HG03159 (cell line): ENCODE data around the gene ZNF519.
"Not testable (repeated sequence)": the region's sequence is repeated elsewhere in the genome, so short reads cannot be mapped to it uniquely, and the experiment has no call there.

Experiments used
- ATAC-seq: cut with Tn5 transposase; IDR thresholded peaks from one replicate; pipeline ENCODE4 v1.9.1; 2021; ENCODE audit warnings: mild to moderate bottlenecking, moderate library complexity; ENCODE audit not compliant: unreplicated experiment

Gene ZNF519

DNA sequence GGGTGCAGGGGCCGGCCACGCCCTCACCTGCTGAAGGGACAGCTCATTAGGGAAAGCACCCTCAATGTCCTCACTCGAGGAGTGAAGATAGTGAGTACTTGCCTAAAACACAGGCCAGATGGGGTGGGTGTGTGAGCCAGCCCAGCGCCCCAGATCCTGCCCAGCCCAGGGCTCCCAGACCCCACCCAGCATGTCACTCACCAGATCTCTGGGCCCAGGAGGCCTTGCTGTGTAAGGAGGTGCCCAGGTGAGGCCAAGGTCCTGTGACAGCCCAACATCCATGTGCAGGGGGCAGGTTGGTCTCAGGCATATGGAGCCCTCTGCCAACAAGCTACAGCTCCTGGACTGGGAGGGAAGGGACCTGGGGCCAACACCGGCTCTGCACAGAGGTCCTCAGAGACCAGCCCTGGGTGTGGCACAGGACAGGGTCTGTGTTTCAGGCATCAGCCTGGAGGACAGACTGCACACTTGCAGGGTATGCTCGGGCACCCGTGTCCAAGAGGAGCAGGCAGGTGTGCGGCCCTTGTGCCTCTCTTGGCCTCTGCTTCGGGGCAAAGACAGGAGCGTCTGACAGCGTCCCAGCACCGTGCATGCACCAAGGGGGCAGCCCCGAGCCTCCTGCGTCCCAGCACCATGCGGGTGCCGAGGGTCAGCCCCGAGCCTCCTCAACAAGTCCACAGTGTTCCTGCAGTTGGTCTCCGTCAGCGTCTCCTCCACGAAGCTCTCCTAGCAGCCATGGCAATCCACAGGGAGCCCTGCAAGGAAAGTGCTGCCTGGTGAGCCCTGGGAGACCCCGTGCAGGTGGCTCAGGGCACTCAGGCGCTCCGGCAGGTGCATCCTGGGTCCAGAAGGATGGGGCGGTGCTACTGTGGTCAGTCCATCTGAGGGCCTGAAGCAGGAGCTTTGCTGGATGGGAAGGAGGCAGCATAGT lies 16.0 kb upstream of the ZNF519 start:
- ATAC-seq, result not testable (repeated sequence)

DNA sequence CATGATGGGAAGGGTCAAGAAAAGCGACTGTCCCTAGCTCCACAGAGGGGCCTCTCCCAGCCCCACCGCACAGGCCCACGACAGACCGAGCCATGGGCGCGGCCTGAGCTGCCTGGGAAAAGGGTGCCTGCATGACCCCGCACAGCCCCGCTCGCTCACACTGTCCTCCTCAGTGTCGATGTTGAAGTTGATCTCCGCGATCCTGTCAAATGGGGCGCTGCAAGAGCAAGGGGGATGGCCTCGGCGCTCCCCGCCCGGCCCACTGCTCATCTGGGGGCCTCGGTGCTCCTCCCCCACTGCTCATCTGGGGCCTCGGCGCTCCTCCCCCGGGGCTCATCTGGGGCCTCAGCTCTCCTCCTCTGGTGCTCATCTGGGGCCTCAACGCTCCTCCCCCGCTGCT lies 14.5 kb upstream of the ZNF519 start:
- not testable (repeated sequence) for ATAC-seq

DNA sequence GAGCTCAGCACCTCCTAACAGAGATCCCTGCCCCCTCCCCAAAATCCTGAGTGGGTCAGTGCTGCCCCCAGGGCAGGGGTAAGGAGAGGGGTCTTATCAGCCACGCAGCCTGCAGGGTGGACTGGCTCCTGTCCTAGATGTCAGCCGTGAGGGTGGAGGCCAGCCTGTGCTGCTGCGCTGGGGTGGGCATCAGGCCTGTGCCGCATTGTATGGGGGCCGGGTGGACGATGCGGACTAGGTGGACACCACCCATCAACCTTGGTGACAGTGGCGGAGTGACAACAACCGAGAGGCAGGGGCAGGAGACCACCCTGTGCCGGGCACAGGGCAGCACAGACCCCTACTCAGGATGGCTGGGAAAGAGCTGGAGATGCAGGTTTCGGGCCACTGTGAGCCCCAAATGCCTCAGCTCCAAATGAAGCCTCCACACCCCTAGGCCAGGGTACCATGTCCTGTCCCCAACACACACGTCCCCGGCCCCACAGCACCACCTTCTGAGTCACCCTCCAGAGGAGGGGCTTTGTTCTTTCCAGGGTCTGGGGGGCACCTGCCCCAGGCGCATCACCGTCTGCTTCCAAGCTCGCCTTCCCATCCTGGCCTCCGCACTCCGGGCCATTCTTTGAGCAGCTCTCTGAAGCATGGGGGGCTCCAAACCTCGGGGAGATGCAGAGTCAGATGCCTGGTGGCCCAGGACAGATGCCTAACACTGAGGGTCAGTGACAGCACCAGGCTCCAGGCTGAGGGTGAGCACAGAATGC lies 13.5 kb upstream of the ZNF519 start:
- ATAC-seq, result not testable (repeated sequence)

DNA sequence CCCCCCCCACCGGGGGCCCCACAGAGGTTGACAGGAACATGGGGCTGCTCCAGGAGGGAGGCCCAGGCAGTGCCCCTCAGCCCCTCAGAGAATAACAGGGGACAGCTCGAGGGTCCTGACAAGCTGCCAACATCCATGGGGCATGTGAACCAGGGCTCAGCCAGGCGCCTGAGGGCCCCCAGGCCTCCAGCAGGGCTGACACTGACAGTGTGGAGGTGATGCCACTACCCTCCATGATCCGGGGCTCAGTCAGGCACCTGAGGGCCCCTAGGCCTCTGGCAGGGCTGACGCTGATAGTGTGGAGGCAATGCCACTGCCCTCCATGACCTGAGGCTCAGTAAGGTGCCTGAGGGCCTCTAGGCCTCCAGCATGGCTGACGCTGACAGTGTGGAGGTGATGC lies 12.8 kb upstream of the ZNF519 start:
- not testable (repeated sequence) for ATAC-seq

DNA sequence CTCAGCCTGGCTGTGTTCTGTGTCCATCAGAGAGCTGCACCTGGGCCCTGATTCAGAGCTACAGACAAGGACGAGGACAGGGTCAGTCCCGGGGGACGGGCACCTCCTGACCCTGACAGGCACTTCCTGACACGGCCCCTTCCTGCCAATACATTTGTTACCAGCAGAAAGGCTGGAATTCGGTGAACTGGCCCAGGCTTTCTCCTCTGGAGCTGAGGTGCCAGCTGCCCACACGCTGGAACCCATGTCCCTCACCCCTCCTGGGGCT lies 12.3 kb upstream of the ZNF519 start:
- ATAC-seq, result no peak

- ATAC-seq, result not testable (repeated sequence)
Observed at GRCh38 chr18:14143871-14144627, 11.8 kb upstream of the ZNF519 start.

DNA sequence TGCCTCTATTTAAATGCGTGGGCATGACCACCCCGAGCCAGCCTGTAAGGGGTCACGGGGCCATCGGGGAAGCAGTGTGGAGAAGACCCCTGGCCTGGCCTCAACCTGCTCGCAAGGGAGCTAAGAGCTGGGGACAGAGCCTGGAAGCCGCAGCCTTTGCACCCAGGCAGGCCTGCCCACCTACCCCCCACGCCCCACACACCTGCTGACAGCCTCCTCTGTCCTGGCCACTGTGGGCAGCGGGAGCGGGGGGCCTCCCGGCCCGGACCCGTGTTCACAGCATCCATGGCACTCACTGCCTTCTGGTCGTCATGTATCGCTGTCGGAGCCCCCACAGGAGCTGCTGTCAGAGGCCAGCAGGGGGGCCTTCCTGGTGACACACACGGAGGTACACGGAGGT lies 11.2 kb upstream of the ZNF519 start:
- ATAC-seq, result not testable (repeated sequence)

DNA sequence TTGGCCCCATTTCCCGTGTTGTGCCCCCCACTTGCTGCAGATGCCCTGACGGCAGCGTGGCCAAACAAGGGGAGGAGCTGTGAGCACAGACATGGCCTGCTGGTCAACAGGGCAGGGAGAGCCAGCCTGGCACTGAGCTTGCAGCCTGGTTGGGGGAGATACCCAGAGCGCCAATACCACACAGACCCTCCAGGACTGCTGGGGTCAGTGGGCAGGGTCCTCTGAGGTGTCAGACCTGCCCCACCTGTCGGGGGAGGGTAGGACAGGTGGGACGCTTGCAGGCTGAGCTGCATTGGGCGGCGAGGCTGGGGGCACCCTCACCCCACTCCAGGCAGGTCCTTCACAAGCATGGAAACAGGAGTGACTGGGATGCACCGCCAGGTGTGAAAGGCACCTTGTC lies 9.9 kb upstream of the ZNF519 start:
- ATAC-seq, result not testable (repeated sequence)

- ATAC-seq, result not testable (repeated sequence)
Observed at GRCh38 chr18:14139583-14139982, 7.3 kb upstream of the ZNF519 start.

DNA sequence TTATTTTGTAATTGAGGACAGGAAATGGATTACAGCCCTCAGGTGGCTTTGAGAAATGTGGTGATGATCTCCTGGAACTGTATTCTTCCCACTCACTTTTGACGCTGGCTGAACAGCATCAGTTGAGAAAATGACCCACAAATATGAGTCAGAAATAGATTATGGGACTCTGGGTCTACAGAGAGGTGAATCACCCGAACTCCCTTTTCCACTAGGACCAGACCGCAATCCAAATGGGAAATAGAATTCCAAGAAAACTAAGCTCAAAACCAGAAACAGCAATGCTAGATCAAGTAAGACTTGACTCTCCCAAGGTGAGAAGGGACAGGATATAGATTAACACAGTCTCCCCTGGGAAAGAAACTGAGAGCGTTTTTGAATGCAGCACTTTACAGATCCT lies 5.7 kb upstream of the ZNF519 start:
- not testable (repeated sequence) for ATAC-seq

GRCh38 chr18:14131696-14132270 lies 452 bp downstream of the ZNF519 start:
- ATAC-seq, result peak; percentile 31

- not testable (repeated sequence) for ATAC-seq
Observed at GRCh38 chr18:14130804-14131203, 1.4 kb downstream of the ZNF519 start.

DNA sequence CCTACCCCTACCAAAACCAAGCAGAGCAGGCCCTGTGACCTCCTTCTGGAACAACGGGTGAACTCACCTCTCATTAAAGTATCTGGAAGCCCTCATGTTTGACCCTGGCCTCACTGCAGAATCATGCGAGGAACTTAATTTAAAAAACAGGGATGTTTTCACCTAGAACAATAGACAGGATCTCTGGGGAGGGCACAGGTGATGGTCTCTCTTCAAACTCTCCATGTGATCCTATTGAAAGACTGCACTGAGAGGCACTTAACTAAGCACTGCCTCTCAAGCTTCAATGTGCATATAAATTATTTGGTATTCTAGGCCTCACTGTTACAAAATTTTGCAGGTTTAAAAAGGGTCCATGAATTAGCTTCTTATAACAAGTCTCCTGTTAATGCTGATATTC lies 7.5 kb downstream of the ZNF519 start:
- ATAC-seq, result no peak

- ATAC-seq, result no peak
Observed at GRCh38 chr18:14122097-14122496, 10.1 kb downstream of the ZNF519 start.

DNA sequence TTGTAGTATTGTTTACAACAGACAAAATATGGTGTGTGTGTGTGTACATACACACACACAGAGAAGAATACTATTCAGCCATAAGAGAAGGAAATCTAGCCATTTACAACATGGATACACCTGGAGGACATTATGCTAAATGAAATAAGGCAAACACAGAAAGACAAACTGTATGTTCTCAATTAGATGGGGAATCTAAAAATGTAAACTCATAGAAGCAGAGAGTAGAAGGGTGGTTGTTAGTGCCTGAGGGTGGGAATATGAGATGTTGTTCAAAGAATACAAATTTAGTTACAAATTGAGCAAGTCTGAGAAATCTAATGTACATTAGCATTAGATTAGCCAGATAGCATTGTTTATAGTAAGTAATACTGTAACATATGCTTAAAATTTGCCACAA lies 11.3 kb downstream of the ZNF519 start:
- no peak for ATAC-seq

- no peak for ATAC-seq
Observed at GRCh38 chr18:14117606-14118005, 14.6 kb downstream of the ZNF519 start.

GRCh38 chr18:14106906-14107305 lies 25.3 kb downstream of the ZNF519 start:
- no peak for ATAC-seq

GRCh38 chr18:14104906-14105748 lies 27.1 kb downstream of the ZNF519 start:
- no peak for ATAC-seq

GRCh38 chr18:14104201-14104600 lies 28.0 kb downstream of the ZNF519 start:
- ATAC-seq, result no peak
